Measurements from ENCODE around the gene SHQ1. TPM values are rescaled to one million over a fixed set of nuclear protein-coding genes. Genes with fewer than 3 reads are reported as not detected.
A peak's percentile ranks its signal among the peaks of the same experiment; 100 is the strongest.
"Not testable (repeated sequence)": the region's sequence is repeated elsewhere in the genome, so short reads cannot be mapped to it uniquely, and the experiment has no call there.

The SHQ1 gene
- total RNA-seq, 2 experiments from 2014 or later, result 22.2 to 22.8 TPM

DNA sequence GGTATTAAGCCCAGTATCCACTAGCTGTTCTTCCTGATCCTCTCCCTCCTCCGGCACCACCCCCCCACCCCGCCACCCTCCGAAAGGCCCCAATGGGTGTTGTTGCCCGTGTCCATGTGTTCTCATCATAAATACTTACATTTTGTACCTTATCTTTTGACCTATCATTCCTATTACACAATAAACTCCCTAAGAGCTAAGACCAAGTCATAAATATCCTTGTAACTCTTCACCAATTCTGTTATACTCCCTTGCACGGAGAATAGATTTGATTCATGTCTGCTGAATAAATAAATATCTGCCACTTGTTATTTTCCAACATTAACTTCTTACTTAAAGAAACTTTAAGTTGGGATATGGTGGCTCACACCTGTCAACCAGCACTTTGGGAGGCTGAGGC is 43.9 kb downstream of the SHQ1 start:
- Mint-ChIP-seq H3K36me3 (peaks cover 27% of the 10 kb centered on the region), H3K4me3 (no peak overlapping the region), H3K4me1 (peaks cover 4% of the 10 kb centered on the region), H3K9me3 (no peaks in the 10 kb centered on the region), H3K27ac (no peak overlapping the region), H3K27me3 (no peaks in the 10 kb centered on the region)
- POLR2A ChIA-PET, result no interaction called here
- DNase-seq (no peak), ATAC-seq (ENCODE audit: low read depth) (no peak)

DNA sequence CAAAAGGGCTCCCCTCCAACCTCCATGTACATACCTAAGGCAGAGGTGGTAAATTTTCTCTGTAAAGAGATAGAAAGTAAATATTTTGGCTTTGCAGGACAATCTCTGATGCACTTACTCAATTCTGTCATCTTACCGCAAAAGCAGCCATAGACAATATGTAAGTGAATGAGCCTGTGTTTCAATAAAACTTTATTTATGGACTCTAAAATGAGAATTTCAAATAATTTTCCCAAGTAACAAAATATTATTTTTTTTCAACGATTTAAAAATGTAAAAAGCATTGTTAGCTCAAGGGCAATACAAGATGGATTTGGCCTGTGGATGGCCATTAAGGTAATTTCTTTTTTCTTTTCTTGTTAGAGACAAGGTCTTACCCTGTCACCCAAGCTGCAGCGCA is 44.7 kb downstream of the SHQ1 start:
- H3K36me3 Mint-ChIP-seq, result peaks cover 25% of the 10 kb centered on the region
- H3K27ac Mint-ChIP-seq, result no peak overlapping the region
- POLR2A ChIA-PET, result no interaction called here
- H3K9me3 Mint-ChIP-seq, result no peaks in the 10 kb centered on the region
- ATAC-seq (ENCODE audit: low read depth), result no peak
- no peaks in the 10 kb centered on the region for H3K27me3 Mint-ChIP-seq
- DNase-seq, result no peak
- no peak overlapping the region for H3K4me3 Mint-ChIP-seq
- peaks cover 4% of the 10 kb centered on the region for H3K4me1 Mint-ChIP-seq

DNA sequence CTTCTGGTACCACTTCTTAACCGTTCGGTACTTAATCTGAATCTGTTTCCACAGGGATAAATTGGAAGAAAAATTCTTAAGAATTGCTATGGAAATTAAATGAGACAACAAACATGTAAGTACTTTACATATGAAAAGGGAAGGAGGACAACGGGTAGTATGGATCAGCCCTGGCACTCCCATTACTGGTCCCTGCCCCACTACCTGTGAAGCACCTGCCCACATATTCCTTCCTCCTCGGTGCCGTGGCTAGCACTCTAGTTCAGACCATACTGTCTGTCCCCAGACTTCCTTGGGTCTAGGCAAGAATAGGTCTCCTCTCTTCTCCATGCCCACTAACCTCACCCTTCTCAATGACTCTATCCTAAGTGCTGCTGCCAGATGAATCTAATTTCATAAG is 46.2 kb downstream of the SHQ1 start:
- peaks cover 6% of the 10 kb centered on the region for H3K4me1 Mint-ChIP-seq
- H3K4me3 Mint-ChIP-seq, result no peak overlapping the region
- POLR2A ChIA-PET, result interaction anchor here (1.0 kb wide), 1 partner anchor 11 kb away, joined by 3 read pairs; no protein-coding TSS in a partner anchor
- H3K36me3 Mint-ChIP-seq, result peaks cover 31% of the 10 kb centered on the region
- DNase-seq, result no peak
- no peaks in the 10 kb centered on the region for H3K9me3 Mint-ChIP-seq
- no peak for ATAC-seq (ENCODE audit: low read depth)
- H3K27ac Mint-ChIP-seq, result no peak overlapping the region
- H3K27me3 Mint-ChIP-seq, result no peaks in the 10 kb centered on the region

DNA sequence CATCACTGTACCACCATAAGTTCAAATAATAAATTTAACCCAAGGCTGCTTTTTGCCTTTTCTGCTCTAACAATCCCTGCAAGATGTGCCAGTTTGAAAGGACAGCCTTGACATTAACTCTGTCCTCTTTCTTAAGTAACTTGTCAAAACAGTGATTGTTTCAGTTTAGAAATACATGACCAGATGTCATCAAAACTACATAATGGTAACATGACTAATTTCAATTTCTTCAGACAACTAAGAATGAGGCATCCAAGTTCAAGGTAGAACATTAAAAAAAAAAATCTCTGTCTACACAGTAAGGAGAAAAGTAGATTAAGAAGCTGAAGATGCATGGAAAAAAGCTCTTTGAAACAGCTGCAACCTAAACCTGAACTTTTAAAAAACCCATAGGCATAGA is 47.4 kb downstream of the SHQ1 start:
- POLR2A ChIA-PET, result interaction anchor here (0.6 to 1.0 kb wide), 2 partner anchors 10 to 178 kb away, joined by 3 to 5 read pairs; no protein-coding TSS in a partner anchor
- Mint-ChIP-seq H3K4me3 (no peak overlapping the region), H3K27ac (no peak overlapping the region), H3K4me1 (peaks cover 6% of the 10 kb centered on the region), H3K27me3 (no peaks in the 10 kb centered on the region), H3K36me3 (peaks cover 36% of the 10 kb centered on the region), H3K9me3 (no peaks in the 10 kb centered on the region)
- DNase-seq (no peak), ATAC-seq (ENCODE audit: low read depth) (no peak)

DNA sequence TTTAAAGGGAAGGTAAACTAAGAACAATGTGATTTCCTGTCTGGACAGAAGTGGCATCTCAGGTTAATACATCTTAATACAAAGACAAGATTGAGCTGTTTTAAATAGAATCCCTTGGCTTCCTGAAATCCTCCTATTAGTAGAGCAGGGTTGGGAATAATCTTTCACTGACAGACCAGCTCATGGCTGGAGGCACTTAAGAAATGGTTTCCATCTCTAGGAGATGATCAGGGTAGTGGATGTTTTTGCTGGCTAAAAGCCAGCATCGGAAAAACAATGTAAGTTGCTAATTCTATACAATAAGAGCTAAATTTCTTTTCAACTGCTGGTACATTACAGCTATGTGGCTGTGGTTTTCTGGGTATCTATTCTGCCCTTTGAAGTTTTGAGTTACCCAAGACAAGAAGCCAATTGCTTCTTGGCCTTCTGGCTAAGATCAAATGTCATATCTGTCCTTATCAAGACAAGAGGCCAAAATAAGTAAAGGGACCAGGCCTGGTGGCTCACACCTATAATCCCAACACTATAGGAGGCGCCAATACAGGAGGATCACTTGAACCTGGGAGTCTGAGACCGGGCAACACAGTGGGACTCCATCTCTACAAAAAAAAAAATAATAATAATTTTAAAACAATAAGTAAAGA is 49.6 kb downstream of the SHQ1 start:
- Mint-ChIP-seq H3K9me3 (no peaks in the 10 kb centered on the region), H3K27ac (no peak overlapping the region), H3K36me3 (peaks cover 39% of the 10 kb centered on the region), H3K4me3 (no peak overlapping the region), H3K4me1 (peaks cover 6% of the 10 kb centered on the region), H3K27me3 (no peaks in the 10 kb centered on the region)
- POLR2A ChIA-PET, result no interaction called here
- no peak for DNase-seq
- ATAC-seq (ENCODE audit: low read depth), result no peak

DNA sequence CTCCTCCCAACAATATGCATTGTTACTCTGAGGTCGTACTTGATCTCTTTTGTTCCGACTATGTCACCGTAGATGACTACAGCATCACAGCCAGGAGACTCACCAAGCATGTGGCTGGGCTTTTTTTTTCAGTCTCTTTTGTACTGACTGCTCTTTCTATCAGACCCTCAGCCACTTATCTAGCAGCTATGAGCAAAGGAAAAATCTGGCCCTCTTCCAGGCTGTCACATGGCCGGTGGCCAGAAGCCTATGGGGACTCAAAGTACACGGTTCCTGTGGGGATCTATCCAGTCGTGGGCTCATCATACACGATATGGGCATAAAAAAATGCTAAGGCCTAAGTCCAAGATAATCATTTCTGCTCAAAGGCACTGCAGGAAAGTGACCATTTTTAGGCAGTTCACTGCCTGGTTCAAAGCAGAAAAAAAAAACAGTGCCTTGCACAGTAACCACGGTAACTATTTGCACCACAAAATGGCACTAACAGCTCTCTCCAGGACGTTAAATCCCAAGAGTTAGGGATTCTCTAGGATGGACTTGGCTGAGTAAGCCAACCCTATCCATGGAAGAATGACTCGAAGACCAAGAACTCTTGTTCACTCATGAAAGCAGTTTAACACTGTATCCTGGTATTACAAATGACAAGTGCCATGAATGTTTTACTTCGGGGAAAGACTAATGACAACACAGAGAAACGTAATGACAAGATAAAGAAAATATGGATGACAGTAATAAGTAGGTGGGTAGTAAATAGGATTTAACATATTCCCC is 50.3 kb downstream of the SHQ1 start:
- ATAC-seq (ENCODE audit: low read depth), result no peak
- POLR2A ChIA-PET, result no interaction called here
- Mint-ChIP-seq H3K4me1 (peaks cover 6% of the 10 kb centered on the region), H3K9me3 (no peaks in the 10 kb centered on the region), H3K27ac (no peak overlapping the region), H3K36me3 (peaks cover 41% of the 10 kb centered on the region), H3K4me3 (no peak overlapping the region), H3K27me3 (no peaks in the 10 kb centered on the region)
- no peak for DNase-seq

DNA sequence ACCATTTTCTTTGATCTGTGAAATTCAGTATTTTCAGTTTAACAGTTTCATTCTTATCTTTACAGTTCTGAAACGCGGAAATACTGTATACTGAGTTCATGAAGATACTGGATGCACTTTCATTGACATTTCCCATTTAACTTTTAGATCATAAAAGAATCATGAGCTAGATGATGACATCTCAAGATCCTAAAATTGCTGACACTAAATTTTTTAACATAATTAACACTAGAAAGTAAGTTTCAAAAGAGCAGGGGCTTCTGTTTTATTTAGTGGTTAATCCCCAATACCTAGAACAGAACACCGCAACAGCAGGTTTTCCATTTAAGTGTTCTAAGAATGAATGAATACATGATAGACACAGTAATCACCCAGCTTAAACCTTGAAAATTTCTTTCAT is 54.2 kb downstream of the SHQ1 start:
- Mint-ChIP-seq H3K4me1 (peaks cover 10% of the 10 kb centered on the region), H3K36me3 (peaks cover 45% of the 10 kb centered on the region), H3K4me3 (no peak overlapping the region), H3K9me3 (peaks cover 1% of the 10 kb centered on the region), H3K27ac (no peak overlapping the region), H3K27me3 (no peaks in the 10 kb centered on the region)
- DNase-seq (no peak), ATAC-seq (ENCODE audit: low read depth) (no peak)
- POLR2A ChIA-PET, result no interaction called here

DNA sequence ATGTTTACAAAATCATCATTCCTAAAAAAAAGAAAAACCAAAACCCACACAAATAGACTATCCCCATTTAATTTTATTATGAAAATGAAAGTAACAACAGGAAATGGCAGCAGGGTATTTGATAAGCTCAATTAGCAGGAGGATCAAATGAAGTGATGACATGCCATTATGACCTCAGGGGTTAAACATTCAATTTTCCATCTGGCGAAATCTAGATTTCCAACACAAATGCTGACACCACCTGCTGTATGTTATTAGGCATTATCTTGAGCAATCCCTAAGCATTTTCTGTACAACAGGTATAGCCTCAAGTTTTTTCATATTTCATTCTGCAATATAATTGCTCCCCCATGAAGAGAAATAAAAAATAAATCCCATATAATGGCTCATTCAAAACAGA is 57.1 kb downstream of the SHQ1 start:
- peak overlapping the region; percentile 55 for H3K4me3 Mint-ChIP-seq
- no peaks in the 10 kb centered on the region for H3K27me3 Mint-ChIP-seq
- no peak for ATAC-seq (ENCODE audit: low read depth)
- peaks cover 32% of the 10 kb centered on the region for H3K36me3 Mint-ChIP-seq
- peaks cover 8% of the 10 kb centered on the region for H3K4me1 Mint-ChIP-seq
- peaks cover 1% of the 10 kb centered on the region for H3K9me3 Mint-ChIP-seq
- peak overlapping the region; percentile 75 for H3K27ac Mint-ChIP-seq
- POLR2A ChIA-PET, result interaction anchor here (0.5 to 1.4 kb wide), 2 partner anchors 10 to 861 kb away, joined by 3 read pairs; no protein-coding TSS in a partner anchor
- no peak for DNase-seq

DNA sequence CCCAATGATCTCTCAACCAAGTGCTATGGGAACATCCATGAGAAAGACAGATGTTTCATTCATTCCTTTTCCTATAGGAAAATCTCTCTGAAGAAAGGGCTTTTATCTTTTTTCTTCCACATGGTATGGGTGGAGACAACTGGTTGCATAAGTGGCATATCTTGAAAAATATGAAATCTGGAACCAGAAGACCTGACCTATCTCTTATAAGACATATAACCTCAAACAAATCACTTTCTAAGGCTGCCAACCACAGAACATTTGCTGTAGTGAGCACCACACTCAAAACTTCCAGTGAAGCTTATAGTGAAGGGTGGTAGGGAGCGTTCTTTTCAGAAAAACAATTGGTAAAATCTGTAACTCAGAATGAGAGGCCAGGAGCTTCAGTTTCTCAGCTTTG is 58.5 kb downstream of the SHQ1 start:
- no peak for DNase-seq
- Mint-ChIP-seq H3K4me3 (no peak overlapping the region), H3K4me1 (peaks cover 8% of the 10 kb centered on the region), H3K27ac (no peak overlapping the region), H3K9me3 (peaks cover 1% of the 10 kb centered on the region), H3K27me3 (no peaks in the 10 kb centered on the region), H3K36me3 (peaks cover 27% of the 10 kb centered on the region)
- ATAC-seq (ENCODE audit: low read depth), result no peak
- POLR2A ChIA-PET, result no interaction called here

DNA sequence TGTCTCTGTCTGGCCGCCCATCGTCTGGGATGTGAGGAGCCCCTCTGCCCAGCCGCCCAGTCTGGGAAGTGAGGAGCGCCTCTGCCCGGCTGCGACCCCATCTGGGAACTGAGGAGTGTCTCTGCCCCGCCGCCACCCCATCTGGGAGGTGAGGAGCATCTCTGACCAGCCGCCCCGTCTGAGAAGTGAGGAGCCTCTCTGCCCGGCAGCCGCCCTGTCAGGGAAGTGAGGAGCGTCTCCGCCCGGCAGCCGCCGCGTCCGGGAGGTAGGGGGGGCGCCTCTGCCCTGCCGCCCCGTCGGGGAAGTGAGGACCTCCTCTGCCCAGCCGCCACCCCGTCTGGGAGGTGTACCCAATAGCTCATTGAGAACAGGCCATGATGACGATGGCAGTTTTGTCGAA is 60.0 kb downstream of the SHQ1 start:
- ATAC-seq (ENCODE audit: low read depth); H3K4me1 Mint-ChIP-seq; H3K27ac Mint-ChIP-seq; DNase-seq; H3K4me3 Mint-ChIP-seq; H3K9me3 Mint-ChIP-seq; POLR2A ChIA-PET; H3K27me3 Mint-ChIP-seq: not testable (repeated sequence)
- H3K36me3 Mint-ChIP-seq, result peaks cover 26% of the 10 kb centered on the region

DNA sequence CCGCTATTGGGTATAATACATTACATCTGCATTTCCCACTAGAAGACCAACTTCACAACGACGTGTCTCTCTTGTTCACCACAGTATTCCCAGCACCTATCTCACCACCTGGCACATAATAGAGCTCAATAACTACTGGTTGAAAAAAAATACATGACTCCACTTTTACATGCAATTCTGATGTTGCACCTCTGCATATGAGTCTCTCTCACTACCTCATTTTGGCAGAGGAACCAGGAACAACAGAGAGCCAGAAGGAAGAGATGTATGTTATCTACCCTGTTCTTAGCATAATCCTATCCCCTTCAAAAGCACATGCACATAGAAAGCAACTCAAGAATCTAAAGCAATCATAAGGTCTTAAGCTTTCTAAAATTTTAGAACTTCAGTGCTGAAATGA is 61.6 kb downstream of the SHQ1 start:
- no peak for DNase-seq
- POLR2A ChIA-PET, result interaction anchor here (0.5 kb wide), 1 partner anchor 824 kb away, joined by 4 read pairs; no protein-coding TSS in a partner anchor
- H3K27ac Mint-ChIP-seq, result no peak overlapping the region
- ATAC-seq (ENCODE audit: low read depth), result no peak
- H3K4me1 Mint-ChIP-seq, result peaks cover 8% of the 10 kb centered on the region
- no peaks in the 10 kb centered on the region for H3K27me3 Mint-ChIP-seq
- H3K9me3 Mint-ChIP-seq, result peaks cover 1% of the 10 kb centered on the region
- H3K4me3 Mint-ChIP-seq, result no peak overlapping the region
- peaks cover 19% of the 10 kb centered on the region for H3K36me3 Mint-ChIP-seq

DNA sequence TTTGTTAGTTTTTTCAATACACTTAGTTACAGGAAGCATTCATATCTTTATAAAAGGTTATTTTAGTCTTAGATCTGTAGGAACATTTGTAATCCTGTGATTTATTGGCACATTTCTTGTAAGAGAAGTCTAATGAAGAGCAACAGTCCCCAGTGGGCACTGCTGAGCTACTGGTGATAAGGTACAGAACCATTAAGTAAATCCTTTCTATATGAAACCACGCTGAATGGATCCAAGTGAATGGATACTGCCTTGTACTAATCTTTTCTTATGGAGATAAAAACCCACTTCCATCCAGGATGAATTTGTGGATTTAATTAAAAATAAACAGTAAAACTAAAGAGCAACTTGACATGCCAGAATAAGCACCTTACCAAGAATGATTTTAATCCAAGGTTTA is 64.0 kb downstream of the SHQ1 start:
- Mint-ChIP-seq H3K27me3 (no peaks in the 10 kb centered on the region), H3K4me1 (no peaks in the 10 kb centered on the region), H3K9me3 (no peaks in the 10 kb centered on the region), H3K4me3 (no peak overlapping the region), H3K36me3 (peaks cover 12% of the 10 kb centered on the region), H3K27ac (no peak overlapping the region)
- ATAC-seq (ENCODE audit: low read depth), result no peak
- DNase-seq, result no peak
- POLR2A ChIA-PET, result no interaction called here

DNA sequence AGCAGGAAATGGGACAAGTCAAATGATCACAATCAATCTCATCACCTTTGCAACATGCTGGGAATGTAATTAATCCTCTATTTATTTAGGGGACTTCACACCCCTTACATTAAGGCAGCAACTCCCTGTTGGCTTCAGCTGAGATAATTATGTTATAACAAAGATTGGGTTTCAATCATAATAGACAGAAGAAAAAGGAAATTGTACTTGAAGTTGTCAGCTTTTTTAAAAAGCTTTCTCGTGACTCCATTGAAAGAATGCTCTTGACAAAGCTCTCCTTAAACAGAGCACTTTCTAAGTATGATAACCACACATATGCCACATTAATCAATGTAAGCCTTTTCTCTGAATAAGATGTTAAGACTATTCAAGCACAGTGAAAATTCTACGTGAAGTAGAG is 65.7 kb downstream of the SHQ1 start:
- H3K27me3 Mint-ChIP-seq, result no peaks in the 10 kb centered on the region
- POLR2A ChIA-PET, result no interaction called here

More for the DNA sequence above, 65.7 kb downstream of the SHQ1 start:
- Mint-ChIP-seq H3K4me1 (no peaks in the 10 kb centered on the region), H3K9me3 (no peaks in the 10 kb centered on the region), H3K36me3 (peaks cover 17% of the 10 kb centered on the region), H3K4me3 (no peak overlapping the region), H3K27ac (no peak overlapping the region)
- ATAC-seq (ENCODE audit: low read depth), result no peak
- DNase-seq, result no peak
